Thymus (tissue), 11 donors: ENCODE measurements around the gene LRRC8A. TPM values are rescaled to one million over a fixed set of nuclear protein-coding genes. Genes with fewer than 3 reads are reported as not detected.
A peak's percentile ranks its signal among the peaks of the same experiment; 100 is the strongest.
"Not testable (repeated sequence)": the region's sequence is repeated elsewhere in the genome, so short reads cannot be mapped to it uniquely, and the experiment has no call there.

Experiments used
- DNase-seq, 9 donors: peaks; one replicate each; pipeline ENCODE4 v3.0.0-alpha.2; 2013; ENCODE audit warnings: low spot score in 9 of 9, low read depth in 6 of 9, missing footprints in 1 of 9
- H3K27ac ChIP-seq, 2 donors: one replicate each; pipeline ENCODE4 v1.5.1; 2013; ENCODE audit warnings: control low read depth in 1 of 2, low read depth in 1 of 2, low read length in 1 of 2, mild to moderate bottlenecking in 1 of 2, moderate library complexity in 1 of 2
- H3K27me3 ChIP-seq, 2 donors: one replicate each; pipeline ENCODE4 v1.5.1; 2013; ENCODE audit warnings: low read length in 1 of 2; ENCODE audit not compliant: control insufficient read depth in 2 of 2, insufficient read depth in 1 of 2
- H3K36me3 ChIP-seq, 2 donors: one replicate each; pipeline ENCODE4 v1.5.1; 2013; ENCODE audit warnings: low read length in 1 of 2, mild to moderate bottlenecking in 1 of 2, moderate library complexity in 1 of 2; ENCODE audit not compliant: control insufficient read depth in 2 of 2, insufficient read depth in 2 of 2
- H3K4me1 ChIP-seq, 2 donors: one replicate each; pipeline ENCODE4 v1.5.1; 2013; ENCODE audit warnings: low read length in 2 of 2; ENCODE audit not compliant: control insufficient read depth in 2 of 2, insufficient read depth in 2 of 2
- H3K4me3 ChIP-seq, 2 donors: one replicate each; pipeline ENCODE4 v1.5.1; 2013; ENCODE audit warnings: low read length in 2 of 2, control low read depth in 1 of 2, mild to moderate bottlenecking in 1 of 2
- H3K9me3 ChIP-seq, 2 donors: one replicate each; pipeline ENCODE4 v1.5.1; 2013; ENCODE audit warnings: low read length in 1 of 2, mild to moderate bottlenecking in 1 of 2; ENCODE audit not compliant: control insufficient read depth in 2 of 2, insufficient read depth in 1 of 2
- WGBS: extraction: QIAGEN DNeasy Blood & Tissue Kit; methylation state at CpG from one replicate; pipeline ENCODE4 v1.1.7; 2013; 5-methylcytosine and 5-hydroxymethylcytosine counted together
- polyA plus RNA-seq: library from polyadenylated mRNA; stranded (reverse); fragments of 200-250 nt; gene quantifications from one replicate; pipeline ENCODE4 v1.2.3, GENCODE V29; 2013
- total RNA-seq: library from RNA; stranded (reverse); fragments of 120-200 nt; gene quantifications from one replicate; pipeline ENCODE4 v1.2.4, GENCODE V29; 2013
- donor health status: healthy.

LRRC8A gene
- total and polyA plus RNA-seq, 2 donors = 9.5 to 10.3 TPM

DNA sequence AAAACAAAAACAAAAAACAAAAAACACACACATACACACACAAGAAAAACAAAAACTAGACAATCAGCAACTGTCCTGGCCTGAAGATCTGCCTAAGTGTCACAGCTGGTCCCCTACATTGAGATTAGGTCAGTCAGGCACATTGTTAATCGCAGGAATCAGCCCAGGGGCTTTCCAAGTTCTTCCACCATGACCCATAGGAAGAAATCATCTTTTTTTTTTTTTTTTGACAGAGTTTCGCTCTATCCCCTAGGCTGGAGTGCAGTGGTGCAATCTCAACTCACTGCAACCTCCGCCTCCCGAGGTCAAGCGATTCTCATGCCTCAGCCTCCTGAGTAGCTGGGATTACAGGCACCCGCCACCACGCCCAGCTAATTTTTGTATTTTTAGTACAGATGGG lies 38.8 kb upstream of the LRRC8A start:
- DNase-seq, H3K36me3 ChIP-seq, H3K27me3 ChIP-seq, H3K4me3 ChIP-seq, H3K27ac ChIP-seq: not testable (repeated sequence)
- Histone ChIP-seq H3K9me3 (peaks cover 0 to 14% of the 10 kb centered on the region in 2 donors), H3K4me1 (peaks cover 2 to 11% of the 10 kb centered on the region in 2 donors)
- 97% methylated on average over 7 of the region's 7 CpGs for WGBS

GRCh38 chr9:128845186-128845931 lies 36.6 kb upstream of the LRRC8A start:
- WGBS = 95% methylated on average over 13 of the region's 13 CpGs

DNA sequence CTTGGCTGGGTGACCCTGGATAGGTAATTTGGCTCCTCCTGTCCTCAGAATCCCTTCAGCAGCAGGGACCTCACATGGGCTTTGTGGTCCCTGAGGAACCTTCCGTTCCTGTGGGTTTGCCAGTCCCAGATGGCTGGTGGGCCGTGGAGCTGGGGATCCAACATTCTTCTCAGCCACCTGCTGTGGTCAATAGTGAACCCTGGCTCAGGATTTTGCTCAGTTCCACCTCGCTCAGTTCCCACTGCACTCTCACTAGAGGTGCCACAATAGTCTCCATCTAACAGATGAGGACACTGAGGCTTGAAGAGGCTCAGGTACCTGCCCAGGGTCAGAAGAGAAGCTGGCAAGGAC lies 35.3 kb upstream of the LRRC8A start:
- Histone ChIP-seq H3K27me3 (no peaks in the 10 kb centered on the region), H3K27ac (no peak overlapping the region)

More at GRCh38 chr9:128845186-128845931, 36.6 kb upstream of the LRRC8A start:
- peak in 1 of 9 donors; percentile 16 for DNase-seq
- Histone ChIP-seq H3K27ac (peak overlapping the region in 1 of 2 donors; percentile 53), H3K36me3 (peaks cover 5 to 7% of the 10 kb centered on the region in 2 donors), H3K4me1 (peaks cover 2 to 11% of the 10 kb centered on the region in 2 donors), H3K27me3 (no peaks in the 10 kb centered on the region), H3K9me3 (peaks cover 0 to 22% of the 10 kb centered on the region in 2 donors), H3K4me3 (no peak overlapping the region)

GRCh38 chr9:128847803-128848202 lies 34.1 kb upstream of the LRRC8A start:
- WGBS = 98% methylated on average over 1 of the region's 1 CpG
- Histone ChIP-seq H3K36me3 (peaks cover under 1 to 3% of the 10 kb centered on the region in 2 donors), H3K9me3 (peaks cover 2 to 30% of the 10 kb centered on the region in 2 donors), H3K4me1 (peaks cover 2 to 11% of the 10 kb centered on the region in 2 donors), H3K27me3 (no peaks in the 10 kb centered on the region), H3K27ac (no peak overlapping the region), H3K4me3 (no peak overlapping the region)
- no peak for DNase-seq

More for the DNA sequence above, 35.3 kb upstream of the LRRC8A start:
- H3K4me3 ChIP-seq = no peak overlapping the region
- H3K4me1 ChIP-seq = peaks cover 2 to 11% of the 10 kb centered on the region in 2 donors
- peaks cover 5 to 7% of the 10 kb centered on the region in 2 donors for H3K36me3 ChIP-seq
- H3K9me3 ChIP-seq = peaks cover 2 to 27% of the 10 kb centered on the region in 2 donors
- 93% methylated on average over 3 of the region's 3 CpGs for WGBS
- DNase-seq = no peak

GRCh38 chr9:128851024-128851423 lies 30.9 kb upstream of the LRRC8A start:
- not testable (repeated sequence) for H3K36me3 ChIP-seq, H3K27me3 ChIP-seq, H3K27ac ChIP-seq, DNase-seq, H3K4me3 ChIP-seq
- peaks cover 2 to 11% of the 10 kb centered on the region in 2 donors for H3K4me1 ChIP-seq
- H3K9me3 ChIP-seq = peaks cover 2 to 30% of the 10 kb centered on the region in 2 donors
- 93% methylated on average over 10 of the region's 10 CpGs for WGBS

- 89% methylated on average over 10 of the region's 10 CpGs for WGBS
- H3K36me3 ChIP-seq, H3K4me3 ChIP-seq, H3K27me3 ChIP-seq, H3K27ac ChIP-seq, H3K4me1 ChIP-seq: not testable (repeated sequence)
- DNase-seq = peak in 2 of 9 donors; percentile 18 to 41
- H3K9me3 ChIP-seq = peaks cover 2 to 26% of the 10 kb centered on the region in 2 donors
Observed at GRCh38 chr9:128851779-128852600, 29.9 kb upstream of the LRRC8A start.

GRCh38 chr9:128852646-128853045 lies 29.3 kb upstream of the LRRC8A start:
- H3K27me3 ChIP-seq, H3K27ac ChIP-seq, H3K4me1 ChIP-seq, H3K36me3 ChIP-seq, H3K4me3 ChIP-seq, DNase-seq: not testable (repeated sequence)
- peaks cover 2 to 21% of the 10 kb centered on the region in 2 donors for H3K9me3 ChIP-seq
- 97% methylated on average over 2 of the region's 2 CpGs for WGBS

- not testable (repeated sequence) for H3K4me1 ChIP-seq, H3K27ac ChIP-seq, DNase-seq, H3K36me3 ChIP-seq, H3K27me3 ChIP-seq, H3K4me3 ChIP-seq
- peaks cover 2 to 12% of the 10 kb centered on the region in 2 donors for H3K9me3 ChIP-seq
- WGBS = 99% methylated on average over 6 of the region's 6 CpGs
Observed at GRCh38 chr9:128854454-128854853, 27.5 kb upstream of the LRRC8A start.

GRCh38 chr9:128858476-128858875 lies 23.5 kb upstream of the LRRC8A start:
- DNase-seq, H3K36me3 ChIP-seq, H3K27ac ChIP-seq, H3K27me3 ChIP-seq, H3K9me3 ChIP-seq, H3K4me1 ChIP-seq, H3K4me3 ChIP-seq: not testable (repeated sequence)
- WGBS = 97% methylated on average over 7 of the region's 7 CpGs
